ENCODE results near the gene NINJ2.

DNA sequence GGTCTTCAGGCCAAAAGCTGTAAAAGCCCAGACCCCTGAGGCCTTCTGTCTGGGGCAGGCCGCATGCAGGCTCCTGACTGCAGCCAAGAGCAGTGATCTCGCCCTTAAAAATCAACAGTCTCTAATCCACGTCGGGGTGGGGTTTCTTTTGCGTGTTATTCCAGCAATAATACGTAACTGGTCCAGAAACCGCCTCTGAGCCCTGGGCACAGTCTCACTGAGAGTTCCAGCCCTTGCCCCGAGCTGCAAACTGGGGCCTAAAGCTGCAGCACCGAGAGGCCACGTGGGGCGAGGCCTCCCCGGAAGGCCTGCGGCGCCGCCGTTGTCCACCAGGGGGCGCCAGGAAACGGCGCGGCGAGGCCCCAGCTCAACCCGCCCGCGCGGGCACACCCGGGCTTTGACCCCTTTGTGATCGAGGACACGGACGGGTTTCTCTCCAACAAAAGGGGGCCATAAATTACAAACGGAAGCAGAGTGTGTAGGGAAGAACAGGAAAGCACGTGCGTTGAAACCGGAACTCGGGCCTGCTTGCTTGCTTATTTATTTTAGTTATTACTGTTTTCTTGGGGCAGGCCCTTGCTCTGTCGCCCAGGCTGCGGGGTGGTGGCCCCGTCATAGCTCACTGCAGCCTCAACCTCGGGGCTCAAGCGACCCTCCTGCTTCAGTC, 87.2 kb downstream of the NINJ2 start:
- TF ChIP-seq TARDBP (IDR thresholded peaks at IDR 0.05; ENCODE audit: borderline replicate concordance) = no peak
- TF ChIP-seq CBX5 (IDR thresholded peaks at IDR 0.05; ENCODE audit: low read depth) = no peak
- TF ChIP-seq, protein P1, sequence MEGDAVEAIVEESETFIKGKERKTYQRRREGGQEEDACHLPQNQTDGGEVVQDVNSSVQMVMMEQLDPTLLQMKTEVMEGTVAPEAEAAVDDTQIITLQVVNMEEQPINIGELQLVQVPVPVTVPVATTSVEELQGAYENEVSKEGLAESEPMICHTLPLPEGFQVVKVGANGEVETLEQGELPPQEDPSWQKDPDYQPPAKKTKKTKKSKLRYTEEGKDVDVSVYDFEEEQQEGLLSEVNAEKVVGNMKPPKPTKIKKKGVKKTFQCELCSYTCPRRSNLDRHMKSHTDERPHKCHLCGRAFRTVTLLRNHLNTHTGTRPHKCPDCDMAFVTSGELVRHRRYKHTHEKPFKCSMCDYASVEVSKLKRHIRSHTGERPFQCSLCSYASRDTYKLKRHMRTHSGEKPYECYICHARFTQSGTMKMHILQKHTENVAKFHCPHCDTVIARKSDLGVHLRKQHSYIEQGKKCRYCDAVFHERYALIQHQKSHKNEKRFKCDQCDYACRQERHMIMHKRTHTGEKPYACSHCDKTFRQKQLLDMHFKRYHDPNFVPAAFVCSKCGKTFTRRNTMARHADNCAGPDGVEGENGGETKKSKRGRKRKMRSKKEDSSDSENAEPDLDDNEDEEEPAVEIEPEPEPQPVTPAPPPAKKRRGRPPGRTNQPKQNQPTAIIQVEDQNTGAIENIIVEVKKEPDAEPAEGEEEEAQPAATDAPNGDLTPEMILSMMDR (IDR thresholded peaks at IDR 0.05 in 2 of 3, conservative IDR thresholded peaks at IDR 0.05 in 1 of 3; ENCODE audit: control insufficient read depth in 2 of 3, extremely low read depth in 1 of 3, insufficient read depth in 1 of 3, low read depth in 3 of 3, low read length in 3 of 3) = peak; percentile 90 to 99 (median 96)
- TF ChIP-seq, protein P2, sequence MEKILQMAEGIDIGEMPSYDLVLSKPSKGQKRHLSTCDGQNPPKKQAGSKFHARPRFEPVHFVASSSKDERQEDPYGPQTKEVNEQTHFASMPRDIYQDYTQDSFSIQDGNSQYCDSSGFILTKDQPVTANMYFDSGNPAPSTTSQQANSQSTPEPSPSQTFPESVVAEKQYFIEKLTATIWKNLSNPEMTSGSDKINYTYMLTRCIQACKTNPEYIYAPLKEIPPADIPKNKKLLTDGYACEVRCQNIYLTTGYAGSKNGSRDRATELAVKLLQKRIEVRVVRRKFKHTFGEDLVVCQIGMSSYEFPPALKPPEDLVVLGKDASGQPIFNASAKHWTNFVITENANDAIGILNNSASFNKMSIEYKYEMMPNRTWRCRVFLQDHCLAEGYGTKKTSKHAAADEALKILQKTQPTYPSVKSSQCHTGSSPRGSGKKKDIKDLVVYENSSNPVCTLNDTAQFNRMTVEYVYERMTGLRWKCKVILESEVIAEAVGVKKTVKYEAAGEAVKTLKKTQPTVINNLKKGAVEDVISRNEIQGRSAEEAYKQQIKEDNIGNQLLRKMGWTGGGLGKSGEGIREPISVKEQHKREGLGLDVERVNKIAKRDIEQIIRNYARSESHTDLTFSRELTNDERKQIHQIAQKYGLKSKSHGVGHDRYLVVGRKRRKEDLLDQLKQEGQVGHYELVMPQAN (conservative IDR thresholded peaks at IDR 0.05) = no peak
- TF ChIP-seq MTA2 (IDR thresholded peaks at IDR 0.05; ENCODE audit: low read depth) = no peak
- no peak for TF ChIP-seq POLR2AphosphoS5 (IDR thresholded peaks at IDR 0.05; ENCODE audit: low read length)
- 0 out of 2 replicates have a peak, but pooled peaks have one; percentile 45 for TF ChIP-seq LARP7 (IDR thresholded peaks at IDR 0.05)
- TF ChIP-seq, protein P3, sequence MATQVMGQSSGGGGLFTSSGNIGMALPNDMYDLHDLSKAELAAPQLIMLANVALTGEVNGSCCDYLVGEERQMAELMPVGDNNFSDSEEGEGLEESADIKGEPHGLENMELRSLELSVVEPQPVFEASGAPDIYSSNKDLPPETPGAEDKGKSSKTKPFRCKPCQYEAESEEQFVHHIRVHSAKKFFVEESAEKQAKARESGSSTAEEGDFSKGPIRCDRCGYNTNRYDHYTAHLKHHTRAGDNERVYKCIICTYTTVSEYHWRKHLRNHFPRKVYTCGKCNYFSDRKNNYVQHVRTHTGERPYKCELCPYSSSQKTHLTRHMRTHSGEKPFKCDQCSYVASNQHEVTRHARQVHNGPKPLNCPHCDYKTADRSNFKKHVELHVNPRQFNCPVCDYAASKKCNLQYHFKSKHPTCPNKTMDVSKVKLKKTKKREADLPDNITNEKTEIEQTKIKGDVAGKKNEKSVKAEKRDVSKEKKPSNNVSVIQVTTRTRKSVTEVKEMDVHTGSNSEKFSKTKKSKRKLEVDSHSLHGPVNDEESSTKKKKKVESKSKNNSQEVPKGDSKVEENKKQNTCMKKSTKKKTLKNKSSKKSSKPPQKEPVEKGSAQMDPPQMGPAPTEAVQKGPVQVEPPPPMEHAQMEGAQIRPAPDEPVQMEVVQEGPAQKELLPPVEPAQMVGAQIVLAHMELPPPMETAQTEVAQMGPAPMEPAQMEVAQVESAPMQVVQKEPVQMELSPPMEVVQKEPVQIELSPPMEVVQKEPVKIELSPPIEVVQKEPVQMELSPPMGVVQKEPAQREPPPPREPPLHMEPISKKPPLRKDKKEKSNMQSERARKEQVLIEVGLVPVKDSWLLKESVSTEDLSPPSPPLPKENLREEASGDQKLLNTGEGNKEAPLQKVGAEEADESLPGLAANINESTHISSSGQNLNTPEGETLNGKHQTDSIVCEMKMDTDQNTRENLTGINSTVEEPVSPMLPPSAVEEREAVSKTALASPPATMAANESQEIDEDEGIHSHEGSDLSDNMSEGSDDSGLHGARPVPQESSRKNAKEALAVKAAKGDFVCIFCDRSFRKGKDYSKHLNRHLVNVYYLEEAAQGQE (IDR thresholded peaks at IDR 0.05; ENCODE audit: low read depth, low read length) = no peak
- TF ChIP-seq POLR2A (IDR thresholded peaks at IDR 0.05; ENCODE audit: low read depth, low read length) = peak; percentile 59

Measured in GM12878 (cell line).